PC-9 (cell line): ENCODE data around the gene SLC41A3. TPM values are rescaled to one million over a fixed set of nuclear protein-coding genes. Genes with fewer than 3 reads are reported as not detected.

Experiments
- BruUV-seq: library from RNA; stranded (reverse); fragments of 400-500 nt; replicated peaks from 2 replicates; lab custom pipeline; 2021; lab: Mats Ljungman, UMichigan
- CTCF ChIA-PET: fragments of 300-600 bp; sonication (Branson Sonifier 250); formaldehyde crosslinking; loops from one replicate; lab custom pipeline; 2022; ENCODE audit warnings: antibody characterized with exemption; lab: Charles Lee
- POLR2A ChIA-PET: fragments of 300-600 bp; sonication (Branson Sonifier 250); formaldehyde crosslinking; loops from one replicate; lab custom pipeline; 2022; ENCODE audit warnings: antibody characterized with exemption; ENCODE audit not compliant: unreplicated experiment; lab: Charles Lee
- DNase-seq, 2 experiments: peaks; one replicate each; pipeline versions ENCODE4 v3.0.0 to v3.0.0-alpha.2; 2015 to 2022; ENCODE audit warnings: mixed read lengths in 1 of 2
- H2AFZ ChIP-seq: fragments of 200-600 bp; sonication (generic); 2 replicates; pipeline ENCODE4 v1.8.1; 2017; ENCODE audit warnings: antibody characterized with exemption
- H3F3A ChIP-seq: fragments of 200-600 bp; sonication (generic); 2 replicates; pipeline ENCODE4 v1.8.1; 2017; ENCODE audit warnings: antibody characterized with exemption, mild to moderate bottlenecking, low read depth; ENCODE audit not compliant: insufficient read depth
- H3K27ac ChIP-seq: fragments of 200-600 bp; sonication (generic); 2 replicates; pipeline ENCODE4 v1.6.1; 2016; ENCODE audit warnings: mixed run types
- H3K27me3 ChIP-seq: fragments of 200-600 bp; sonication (generic); 2 replicates; pipeline ENCODE4 v1.6.1; 2016; ENCODE audit warnings: low read depth, mixed run types; ENCODE audit not compliant: insufficient read depth
- H3K36me3 ChIP-seq: fragments of 200-600 bp; sonication (generic); 2 replicates; pipeline ENCODE4 v1.6.1; 2016; ENCODE audit warnings: low read depth, mixed run types
- H3K4me1 ChIP-seq: fragments of 200-600 bp; sonication (generic); replicated peaks from 2 replicates; pipeline ENCODE4 v1.6.1; 2016; ENCODE audit warnings: mixed run types; ENCODE audit not compliant: insufficient read depth
- H3K4me2 ChIP-seq: fragments of 200-600 bp; sonication (generic); 2 replicates; pipeline ENCODE4 v1.6.1; 2017; ENCODE audit warnings: mixed run types
- H3K4me3 ChIP-seq: fragments of 200-600 bp; sonication (generic); 2 replicates; pipeline ENCODE4 v1.6.1; 2016; ENCODE audit warnings: mixed run types
- H3K79me2 ChIP-seq: fragments of 200-600 bp; sonication (generic); 2 replicates; pipeline ENCODE4 v1.6.1; 2017; ENCODE audit warnings: low read depth, mixed run types
- H3K9me2 ChIP-seq: fragments of 200-600 bp; sonication (generic); 2 replicates; pipeline ENCODE4 v1.8.1; 2017; ENCODE audit warnings: mild to moderate bottlenecking; ENCODE audit not compliant: insufficient read depth
- H3K9me3 ChIP-seq: fragments of 200-600 bp; sonication (generic); 2 replicates; pipeline ENCODE4 v1.8.1; 2016; ENCODE audit warnings: low read depth; ENCODE audit not compliant: insufficient read depth
- H4K20me1 ChIP-seq: fragments of 200-600 bp; sonication (generic); 2 replicates; pipeline ENCODE4 v1.8.1; 2017; ENCODE audit not compliant: insufficient read depth
- EZH2 ChIP-seq: fragments of 200-600 bp; sonication (generic); IDR thresholded peaks from 2 replicates; pipeline ENCODE4 v1.8.0; 2017; ENCODE audit warnings: antibody characterized with exemption, low read depth
- intact Hi-C: fragments of 100-400 bp; cut with micrococcal nuclease; formaldehyde crosslinking; loops from one replicate; pipeline ENCODE4 v1.10.0; 2022; ENCODE audit not compliant: unreplicated experiment
- total RNA-seq: library from RNA; stranded (reverse); gene quantifications from 2 replicates; pipeline ENCODE4 v1.2.3, GENCODE V29; 2021
- TF ChIP-seq, protein P1 (sequence below): fragments of 200-600 bp; sonication (generic); conservative IDR thresholded peaks from 2 replicates; pipeline ENCODE4 v1.6.1; 2017; ENCODE audit warnings: mixed run types, antibody characterized with exemption, mild to moderate bottlenecking, moderate library complexity

SLC41A3 gene
- total RNA-seq, 1 experiment from 2014 or later, result 67.0 TPM

DNA sequence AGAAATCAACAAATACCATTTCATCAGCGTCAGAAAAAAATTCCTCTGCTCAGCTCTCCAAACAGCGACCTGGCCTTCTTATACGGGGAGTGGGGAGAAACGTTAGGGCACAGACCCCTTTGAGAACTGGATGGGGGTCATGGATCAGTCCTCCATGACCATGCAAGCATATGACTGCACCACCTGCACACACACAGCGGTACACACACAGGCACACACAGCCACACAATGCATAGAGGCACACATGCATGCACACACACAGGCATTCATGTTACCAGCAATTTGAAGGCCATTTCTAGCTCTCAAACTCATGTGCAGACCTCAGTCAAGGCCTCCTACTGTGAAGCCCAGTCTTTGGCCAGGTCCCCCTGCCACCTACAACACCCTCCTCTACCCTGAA is 50.2 kb downstream of the SLC41A3 start:
- Histone ChIP-seq H3K79me2 (no peaks in the 10 kb centered on the region), H3F3A (no peaks in the 10 kb centered on the region), H4K20me1 (no peaks in the 10 kb centered on the region), H3K4me3 (no peak overlapping the region), H3K4me2 (no peak overlapping the region), H3K4me1 (no peaks in the 10 kb centered on the region), H3K9me3 (no peaks in the 10 kb centered on the region), H2AFZ (no peak overlapping the region), H3K9me2 (no peaks in the 10 kb centered on the region), H3K36me3 (no peaks in the 10 kb centered on the region), H3K27ac (no peak overlapping the region), H3K27me3 (no peaks in the 10 kb centered on the region)
- intact Hi-C loops, result no loop called here
- no peak for TF ChIP-seq EZH2
- TF ChIP-seq, protein P1, sequence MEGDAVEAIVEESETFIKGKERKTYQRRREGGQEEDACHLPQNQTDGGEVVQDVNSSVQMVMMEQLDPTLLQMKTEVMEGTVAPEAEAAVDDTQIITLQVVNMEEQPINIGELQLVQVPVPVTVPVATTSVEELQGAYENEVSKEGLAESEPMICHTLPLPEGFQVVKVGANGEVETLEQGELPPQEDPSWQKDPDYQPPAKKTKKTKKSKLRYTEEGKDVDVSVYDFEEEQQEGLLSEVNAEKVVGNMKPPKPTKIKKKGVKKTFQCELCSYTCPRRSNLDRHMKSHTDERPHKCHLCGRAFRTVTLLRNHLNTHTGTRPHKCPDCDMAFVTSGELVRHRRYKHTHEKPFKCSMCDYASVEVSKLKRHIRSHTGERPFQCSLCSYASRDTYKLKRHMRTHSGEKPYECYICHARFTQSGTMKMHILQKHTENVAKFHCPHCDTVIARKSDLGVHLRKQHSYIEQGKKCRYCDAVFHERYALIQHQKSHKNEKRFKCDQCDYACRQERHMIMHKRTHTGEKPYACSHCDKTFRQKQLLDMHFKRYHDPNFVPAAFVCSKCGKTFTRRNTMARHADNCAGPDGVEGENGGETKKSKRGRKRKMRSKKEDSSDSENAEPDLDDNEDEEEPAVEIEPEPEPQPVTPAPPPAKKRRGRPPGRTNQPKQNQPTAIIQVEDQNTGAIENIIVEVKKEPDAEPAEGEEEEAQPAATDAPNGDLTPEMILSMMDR, result no peak
- BruUV-seq, result no TSS peak
- ChIA-PET POLR2A (no interaction called here), CTCF (no interaction called here)
- DNase-seq, result no peak

DNA sequence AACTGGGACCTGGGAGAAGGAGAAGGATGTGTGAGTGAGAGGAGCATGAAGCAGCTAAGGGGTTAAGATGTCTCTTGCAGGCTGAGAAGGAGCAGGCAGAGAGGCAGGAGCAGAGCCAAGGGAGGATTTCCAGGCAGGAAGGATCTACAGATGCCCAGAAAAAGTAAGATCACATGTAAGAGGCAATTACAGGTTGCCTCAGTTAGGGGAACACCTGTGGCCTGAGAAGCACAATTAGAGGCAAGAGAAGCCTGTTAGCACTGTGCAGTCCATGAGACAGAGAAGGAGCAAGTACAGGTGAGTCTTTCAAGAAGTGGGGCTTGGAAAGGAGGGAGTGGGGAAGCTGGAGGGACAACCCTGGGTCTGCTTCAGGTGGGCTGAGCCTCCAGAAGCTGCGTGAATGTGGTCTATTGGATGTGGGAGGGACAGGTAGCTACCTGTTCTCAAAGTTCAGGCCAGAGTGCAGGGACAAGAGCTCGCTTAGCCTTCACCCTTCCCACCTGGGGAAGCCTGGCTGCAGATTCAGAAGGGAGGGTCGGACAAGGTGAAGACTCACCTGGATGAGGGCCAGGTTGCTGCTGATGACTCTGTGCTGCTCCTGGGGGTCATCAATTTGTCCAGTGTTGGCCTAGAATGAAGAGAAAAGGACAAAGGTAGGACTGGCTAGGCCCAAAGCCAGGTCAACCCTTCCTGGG is 50.7 kb downstream of the SLC41A3 start:
- CTCF ChIA-PET, result interaction anchor here (0.7 kb wide), 1 partner anchor 23 kb away, joined by 3 read pairs; no protein-coding TSS in a partner anchor
- POLR2A ChIA-PET, result no interaction called here
- Histone ChIP-seq H3K4me2 (no peak overlapping the region), H3K36me3 (no peaks in the 10 kb centered on the region), H3K9me3 (no peaks in the 10 kb centered on the region; the same call in 1 of the 2 replicates), H3K79me2 (no peaks in the 10 kb centered on the region), H3K27me3 (no peaks in the 10 kb centered on the region), H3K27ac (no peak overlapping the region), H3K4me1 (no peaks in the 10 kb centered on the region), H3F3A (no peaks in the 10 kb centered on the region), H3K4me3 (no peak overlapping the region), H4K20me1 (no peaks in the 10 kb centered on the region), H3K9me2 (no peaks in the 10 kb centered on the region), H2AFZ (no peak overlapping the region)
- TF ChIP-seq, protein P1, result no peak
- no peak for TF ChIP-seq EZH2
- no TSS peak for BruUV-seq
- DNase-seq, result no peak
- intact Hi-C loops, result no loop called here

DNA sequence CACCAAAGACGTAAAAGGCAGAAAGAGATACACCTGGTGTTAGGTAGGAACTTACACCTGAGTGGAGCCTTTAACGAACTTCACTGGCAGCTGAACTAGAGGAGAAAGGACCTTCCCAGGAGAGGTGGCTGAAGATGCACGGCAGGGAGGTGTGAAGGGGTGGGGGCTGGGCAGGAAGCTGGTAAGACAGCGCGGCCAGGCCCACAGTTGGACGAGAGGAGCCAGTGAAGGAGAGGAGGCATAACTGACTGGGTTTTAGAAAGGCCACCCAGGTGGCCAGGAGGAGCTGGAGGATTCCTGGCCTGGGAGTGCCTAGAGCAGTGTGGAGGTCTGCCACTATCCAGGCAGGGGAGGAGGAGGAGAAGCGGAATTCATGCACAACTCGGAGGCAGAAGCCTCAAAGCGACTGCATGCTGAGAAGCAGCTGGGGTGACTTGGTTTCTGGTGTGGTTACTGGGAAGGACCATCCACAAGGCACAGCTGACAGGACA is 51.9 kb downstream of the SLC41A3 start:
- Histone ChIP-seq H3K36me3 (no peaks in the 10 kb centered on the region), H3F3A (no peaks in the 10 kb centered on the region), H3K27me3 (no peaks in the 10 kb centered on the region), H3K27ac (no peak overlapping the region), H3K4me3 (no peak overlapping the region), H3K4me2 (no peak overlapping the region), H3K9me2 (no peaks in the 10 kb centered on the region), H3K4me1 (no peaks in the 10 kb centered on the region), H4K20me1 (no peaks in the 10 kb centered on the region), H2AFZ (no peak overlapping the region), H3K9me3 (no peaks in the 10 kb centered on the region; the same call in 1 of the 2 replicates), H3K79me2 (no peaks in the 10 kb centered on the region)
- ChIA-PET POLR2A (interaction anchor here (0.6 kb wide), 1 partner anchor 29 kb away, joined by 4 read pairs; no protein-coding TSS in a partner anchor), CTCF (no interaction called here)
- no TSS peak for BruUV-seq
- TF ChIP-seq, protein P1, result no peak
- no peak for TF ChIP-seq EZH2
- intact Hi-C loops, result no loop called here
- DNase-seq, result no peak
